ENCODE data around the gene DCAF8L2. TPM values are rescaled to one million over a fixed set of nuclear protein-coding genes. Genes with fewer than 3 reads are reported as not detected.
"Not testable (repeated sequence)": the region's sequence is repeated elsewhere in the genome, so short reads cannot be mapped to it uniquely, and the experiment has no call there.

DCAF8L2 gene
- total and polyA plus RNA-seq, 7 donors = not detected

- no peak overlapping the region for H3K27ac ChIP-seq
- DNase-seq (no peak), ATAC-seq (no peak)
- H3K27me3 ChIP-seq (ENCODE audit: insufficient read depth in 3 of 3, low read length in 2 of 3) = no peaks in the 10 kb centered on the region
- intact Hi-C loops (cut with DNase I) = no loop called here
- no peaks in the 10 kb centered on the region for H3K4me1 ChIP-seq
- H3K9me3 ChIP-seq = no peaks in the 10 kb centered on the region
- H3K4me3 ChIP-seq = no peak overlapping the region
- H3K36me3 ChIP-seq (ENCODE audit: insufficient read depth in 1 of 2, low read depth in 1 of 2) = no peaks in the 10 kb centered on the region
- TF ChIP-seq CTCF (IDR thresholded peaks at IDR 0.05) = no peak
- 86 to 93% (median 90%) methylated on average over 10 of the region's 10 CpGs for WGBS, 3 donors
These were observed 156.4 kb downstream of the DCAF8L2 start for GRCh38 chrX:27746516-27746915.

- H3K4me3 ChIP-seq; ATAC-seq; H3K27ac ChIP-seq; H3K27me3 ChIP-seq (ENCODE audit: insufficient read depth in 3 of 3, low read length in 2 of 3); DNase-seq; H3K36me3 ChIP-seq (ENCODE audit: insufficient read depth in 1 of 2, low read depth in 1 of 2); H3K4me1 ChIP-seq; intact Hi-C loops (cut with DNase I); H3K9me3 ChIP-seq: not testable (repeated sequence)
- 48 to 61% (median 55%) methylated on average over 2 of the region's 2 CpGs for WGBS, 3 donors
These were observed 160.2 kb downstream of the DCAF8L2 start for GRCh38 chrX:27750298-27750697.

GRCh38 chrX:27751976-27752375 is 161.8 kb downstream of the DCAF8L2 start:
- no peak overlapping the region for H3K4me3 ChIP-seq
- no peaks in the 10 kb centered on the region for H3K36me3 ChIP-seq (ENCODE audit: insufficient read depth in 1 of 2, low read depth in 1 of 2)
- ATAC-seq (no peak), DNase-seq (no peak)
- intact Hi-C loops (cut with DNase I) = no loop called here
- no peak for TF ChIP-seq CTCF (IDR thresholded peaks at IDR 0.05)
- no peak overlapping the region for H3K27ac ChIP-seq
- H3K9me3 ChIP-seq = no peaks in the 10 kb centered on the region
- 43 to 50% (median 45%) methylated on average over 2 of the region's 2 CpGs for WGBS, 3 donors
- H3K4me1 ChIP-seq = no peaks in the 10 kb centered on the region
- H3K27me3 ChIP-seq (ENCODE audit: insufficient read depth in 3 of 3, low read length in 2 of 3) = peaks cover 0 to 6% (median 0%) of the 10 kb centered on the region in 3 donors

- TF ChIP-seq CTCF (IDR thresholded peaks at IDR 0.05) = no peak
- H3K4me3 ChIP-seq = no peak overlapping the region
- H3K27ac ChIP-seq = no peak overlapping the region
- intact Hi-C loops (cut with DNase I) = no loop called here
- no peaks in the 10 kb centered on the region for H3K9me3 ChIP-seq
- WGBS, 3 donors = 74 to 83% (median 80%) methylated on average over 12 of the region's 12 CpGs
- H3K27me3 ChIP-seq (ENCODE audit: insufficient read depth in 3 of 3, low read length in 2 of 3) = no peaks in the 10 kb centered on the region
- no peak for ATAC-seq
- H3K4me1 ChIP-seq = no peaks in the 10 kb centered on the region
- no peaks in the 10 kb centered on the region for H3K36me3 ChIP-seq (ENCODE audit: insufficient read depth in 1 of 2, low read depth in 1 of 2)
- no peak for DNase-seq
These were observed 175.6 kb downstream of the DCAF8L2 start for GRCh38 chrX:27765718-27766117.

- TF ChIP-seq CTCF (IDR thresholded peaks at IDR 0.05) = no peak
- Histone ChIP-seq H3K36me3 (ENCODE audit: insufficient read depth in 1 of 2, low read depth in 1 of 2) (no peaks in the 10 kb centered on the region), H3K9me3 (no peaks in the 10 kb centered on the region), H3K4me3 (no peak overlapping the region), H3K27ac (no peak overlapping the region), H3K4me1 (no peaks in the 10 kb centered on the region), H3K27me3 (ENCODE audit: insufficient read depth in 3 of 3, low read length in 2 of 3) (no peaks in the 10 kb centered on the region)
- intact Hi-C loops (cut with DNase I) = no loop called here
- ATAC-seq (no peak), DNase-seq (no peak)
These were observed 177.2 kb downstream of the DCAF8L2 start for GRCh38 chrX:27767387-27767786.
